ENCODE results near the gene GARS1.

Gene GARS1

DNA sequence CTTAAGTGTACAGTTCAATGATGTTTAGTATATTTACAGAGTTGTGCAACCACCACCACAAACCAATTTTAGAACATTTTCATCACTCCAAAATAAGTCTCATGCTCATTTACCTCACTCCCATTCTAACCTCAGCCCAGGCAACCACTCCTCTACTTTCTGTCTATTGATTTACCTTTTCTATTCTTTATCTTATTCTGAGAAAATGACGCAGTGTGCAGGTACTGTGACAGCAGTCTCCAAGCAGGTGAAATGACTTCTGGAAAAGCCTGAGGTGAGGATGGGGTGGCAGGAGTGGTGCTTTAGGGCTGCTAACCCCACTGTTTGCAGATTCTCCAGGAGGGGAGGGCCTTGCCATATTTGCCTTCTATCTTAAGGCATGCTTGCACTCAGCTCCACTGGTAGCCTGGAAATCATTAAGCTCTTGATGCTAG, 39.5 kb downstream of the GARS1 start:
- TF ChIP-seq TAF1 (IDR thresholded peaks at IDR 0.05; ENCODE audit: low read depth) (no peak), NFIC (IDR thresholded peaks at IDR 0.05) (no peak), FOXM1 (IDR thresholded peaks at IDR 0.05; ENCODE audit: borderline replicate concordance, low read depth) (no peak), EGR1 (IDR thresholded peaks at IDR 0.05) (no peak)
- TF ChIP-seq, protein P1, sequence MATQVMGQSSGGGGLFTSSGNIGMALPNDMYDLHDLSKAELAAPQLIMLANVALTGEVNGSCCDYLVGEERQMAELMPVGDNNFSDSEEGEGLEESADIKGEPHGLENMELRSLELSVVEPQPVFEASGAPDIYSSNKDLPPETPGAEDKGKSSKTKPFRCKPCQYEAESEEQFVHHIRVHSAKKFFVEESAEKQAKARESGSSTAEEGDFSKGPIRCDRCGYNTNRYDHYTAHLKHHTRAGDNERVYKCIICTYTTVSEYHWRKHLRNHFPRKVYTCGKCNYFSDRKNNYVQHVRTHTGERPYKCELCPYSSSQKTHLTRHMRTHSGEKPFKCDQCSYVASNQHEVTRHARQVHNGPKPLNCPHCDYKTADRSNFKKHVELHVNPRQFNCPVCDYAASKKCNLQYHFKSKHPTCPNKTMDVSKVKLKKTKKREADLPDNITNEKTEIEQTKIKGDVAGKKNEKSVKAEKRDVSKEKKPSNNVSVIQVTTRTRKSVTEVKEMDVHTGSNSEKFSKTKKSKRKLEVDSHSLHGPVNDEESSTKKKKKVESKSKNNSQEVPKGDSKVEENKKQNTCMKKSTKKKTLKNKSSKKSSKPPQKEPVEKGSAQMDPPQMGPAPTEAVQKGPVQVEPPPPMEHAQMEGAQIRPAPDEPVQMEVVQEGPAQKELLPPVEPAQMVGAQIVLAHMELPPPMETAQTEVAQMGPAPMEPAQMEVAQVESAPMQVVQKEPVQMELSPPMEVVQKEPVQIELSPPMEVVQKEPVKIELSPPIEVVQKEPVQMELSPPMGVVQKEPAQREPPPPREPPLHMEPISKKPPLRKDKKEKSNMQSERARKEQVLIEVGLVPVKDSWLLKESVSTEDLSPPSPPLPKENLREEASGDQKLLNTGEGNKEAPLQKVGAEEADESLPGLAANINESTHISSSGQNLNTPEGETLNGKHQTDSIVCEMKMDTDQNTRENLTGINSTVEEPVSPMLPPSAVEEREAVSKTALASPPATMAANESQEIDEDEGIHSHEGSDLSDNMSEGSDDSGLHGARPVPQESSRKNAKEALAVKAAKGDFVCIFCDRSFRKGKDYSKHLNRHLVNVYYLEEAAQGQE (IDR thresholded peaks at IDR 0.05; ENCODE audit: low read depth), result no peak

DNA sequence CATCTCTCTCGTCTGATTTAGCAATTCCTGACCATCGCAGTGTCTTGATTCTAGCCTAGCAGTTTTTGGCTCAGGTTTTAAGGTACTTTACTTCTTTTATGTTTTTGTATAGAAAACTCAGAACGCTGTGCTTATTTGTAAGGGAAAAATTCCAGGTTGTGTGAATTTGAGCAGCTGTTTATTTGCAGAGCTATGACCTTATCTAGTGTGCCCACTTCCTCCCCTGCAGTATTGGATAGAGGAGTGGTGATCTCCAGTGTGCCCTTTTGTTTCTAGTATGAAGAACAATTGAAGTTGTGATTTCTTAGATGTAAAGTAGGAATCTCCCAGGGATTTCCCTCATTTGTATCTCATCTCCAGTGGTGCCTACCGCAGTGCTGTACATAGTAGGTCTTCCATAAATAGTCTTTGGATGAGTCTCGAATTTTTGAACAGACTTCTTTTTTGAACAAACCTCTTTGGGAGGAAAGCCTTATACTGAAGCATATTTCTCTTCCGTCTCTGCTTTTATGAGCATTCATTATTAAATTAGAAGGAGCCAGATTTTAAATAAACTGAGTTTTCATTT, 40.0 kb downstream of the GARS1 start:
- TF ChIP-seq EGR1 (IDR thresholded peaks at IDR 0.05), result no peak
- no peak for TF ChIP-seq CREB1 (IDR thresholded peaks at IDR 0.05; ENCODE audit: low read depth)
- TF ChIP-seq NFIC (IDR thresholded peaks at IDR 0.05), result no peak
- TF ChIP-seq TCF12 (IDR thresholded peaks at IDR 0.05; ENCODE audit: low read depth), result no peak
- no peak for TF ChIP-seq TAF1 (IDR thresholded peaks at IDR 0.05; ENCODE audit: low read depth)
- TF ChIP-seq RAD21 (IDR thresholded peaks at IDR 0.05; ENCODE audit: low read depth), result no peak
- no peak for TF ChIP-seq FOXM1 (IDR thresholded peaks at IDR 0.05; ENCODE audit: borderline replicate concordance, low read depth)
- TF ChIP-seq, protein P2, sequence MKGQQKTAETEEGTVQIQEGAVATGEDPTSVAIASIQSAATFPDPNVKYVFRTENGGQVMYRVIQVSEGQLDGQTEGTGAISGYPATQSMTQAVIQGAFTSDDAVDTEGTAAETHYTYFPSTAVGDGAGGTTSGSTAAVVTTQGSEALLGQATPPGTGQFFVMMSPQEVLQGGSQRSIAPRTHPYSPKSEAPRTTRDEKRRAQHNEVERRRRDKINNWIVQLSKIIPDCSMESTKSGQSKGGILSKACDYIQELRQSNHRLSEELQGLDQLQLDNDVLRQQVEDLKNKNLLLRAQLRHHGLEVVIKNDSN (IDR thresholded peaks at IDR 0.05), result no peak
- TF ChIP-seq YY1 (IDR thresholded peaks at IDR 0.05; ENCODE audit: low read depth), result no peak
- TF ChIP-seq TEAD4 (IDR thresholded peaks at IDR 0.05), result no peak
- no peak for TF ChIP-seq ZBTB7A (IDR thresholded peaks at IDR 0.05; ENCODE audit: low read depth)
- TF ChIP-seq, protein P1 (IDR thresholded peaks at IDR 0.05; ENCODE audit: low read depth), result no peak
- TF ChIP-seq, protein P3, sequence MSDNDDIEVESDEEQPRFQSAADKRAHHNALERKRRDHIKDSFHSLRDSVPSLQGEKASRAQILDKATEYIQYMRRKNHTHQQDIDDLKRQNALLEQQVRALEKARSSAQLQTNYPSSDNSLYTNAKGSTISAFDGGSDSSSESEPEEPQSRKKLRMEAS (IDR thresholded peaks at IDR 0.05), result no peak
- no peak for TF ChIP-seq EP300 (IDR thresholded peaks at IDR 0.05; ENCODE audit: borderline replicate concordance)
- TF ChIP-seq CEBPB (IDR thresholded peaks at IDR 0.05), result no peak

DNA sequence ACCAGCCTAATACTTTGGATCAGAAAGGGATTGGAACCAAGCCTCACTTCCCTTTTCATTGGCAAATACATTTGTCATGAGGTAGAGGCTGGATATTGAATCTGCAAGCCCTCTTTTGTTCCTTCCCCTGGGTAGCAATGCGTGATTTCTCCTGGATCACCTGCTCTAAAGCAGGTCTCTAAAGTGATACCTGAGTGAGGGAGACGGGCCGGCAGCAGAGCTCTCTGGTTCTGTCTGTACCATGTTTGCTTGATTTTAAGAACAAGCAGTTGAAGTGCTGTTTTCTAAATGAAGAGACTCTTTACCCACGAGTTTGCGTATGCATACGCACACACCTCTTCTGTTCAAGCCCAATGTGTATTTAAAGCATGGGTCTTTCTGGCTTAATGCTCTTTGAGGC, 41.1 kb downstream of the GARS1 start:
- TF ChIP-seq CEBPB (IDR thresholded peaks at IDR 0.05) (no peak), FOXM1 (IDR thresholded peaks at IDR 0.05; ENCODE audit: borderline replicate concordance, low read depth) (no peak)

DNA sequence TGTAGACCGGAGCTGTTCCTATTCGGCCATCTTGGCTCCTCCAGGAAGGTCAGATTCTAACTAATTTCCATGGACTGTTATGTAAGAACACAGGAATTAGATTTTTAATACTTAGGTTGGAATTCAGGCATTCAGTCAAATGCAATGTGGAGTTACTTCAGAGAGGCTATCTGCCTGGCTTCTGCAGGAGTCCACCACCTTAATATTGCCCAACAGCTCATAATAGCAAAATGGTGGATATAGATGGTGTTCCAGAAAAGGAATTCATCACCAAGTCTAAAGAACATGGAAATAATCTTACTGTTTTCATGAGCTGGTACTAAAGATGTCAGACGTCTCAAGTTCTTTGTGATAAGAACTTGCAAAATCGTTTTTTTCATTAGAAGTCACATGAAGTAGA, 48.1 kb downstream of the GARS1 start:
- TF ChIP-seq EP300 (IDR thresholded peaks at IDR 0.05; ENCODE audit: borderline replicate concordance) (no peak), CREB1 (IDR thresholded peaks at IDR 0.05; ENCODE audit: low read depth) (no peak)

DNA sequence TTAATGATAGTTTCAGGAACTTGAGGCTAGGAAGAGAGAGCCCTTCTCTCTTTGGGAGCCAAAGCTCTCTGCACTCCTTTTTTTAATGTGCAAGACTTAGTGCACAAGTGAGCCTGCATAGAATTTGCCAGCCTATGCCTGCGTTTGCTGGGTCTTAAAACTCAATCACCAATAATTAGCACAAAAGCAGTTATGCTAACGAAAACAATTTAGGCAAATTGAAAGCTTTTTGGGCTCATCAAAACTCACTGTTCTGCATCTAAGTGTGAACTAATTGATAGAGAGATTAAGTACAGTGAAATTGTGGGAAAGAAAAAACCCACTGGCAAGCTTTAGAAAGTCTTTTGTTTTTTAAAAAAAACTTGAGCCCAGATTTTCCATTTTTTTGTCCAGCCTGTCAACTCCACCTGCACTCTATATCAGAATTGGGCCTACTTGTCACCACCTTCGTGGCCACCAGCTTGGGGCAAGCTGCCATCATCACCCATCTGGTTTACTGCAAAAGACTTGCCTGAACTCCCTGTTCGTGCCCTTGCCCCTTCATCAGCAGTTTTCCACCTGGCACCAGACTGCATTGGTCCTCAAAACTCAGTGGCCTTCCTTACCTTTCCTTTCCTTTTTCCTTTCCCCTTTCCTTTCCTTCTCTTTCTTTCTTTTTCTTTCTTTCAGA, 49.7 kb downstream of the GARS1 start:
- no peak for TF ChIP-seq EGR1 (IDR thresholded peaks at IDR 0.05)
- TF ChIP-seq, protein P3 (IDR thresholded peaks at IDR 0.05), result no peak
- no peak for TF ChIP-seq RAD21 (IDR thresholded peaks at IDR 0.05; ENCODE audit: low read depth)
- TF ChIP-seq NFIC (IDR thresholded peaks at IDR 0.05), result no peak
- TF ChIP-seq, protein P1 (IDR thresholded peaks at IDR 0.05; ENCODE audit: low read depth), result no peak
- TF ChIP-seq CREB1 (IDR thresholded peaks at IDR 0.05; ENCODE audit: low read depth), result no peak
- no peak for TF ChIP-seq FOXM1 (IDR thresholded peaks at IDR 0.05; ENCODE audit: borderline replicate concordance, low read depth)
- no peak for TF ChIP-seq EP300 (IDR thresholded peaks at IDR 0.05; ENCODE audit: borderline replicate concordance)
- no peak for TF ChIP-seq CEBPB (IDR thresholded peaks at IDR 0.05)
- no peak for TF ChIP-seq TAF1 (IDR thresholded peaks at IDR 0.05; ENCODE audit: low read depth)
- TF ChIP-seq, protein P2 (IDR thresholded peaks at IDR 0.05), result no peak
- TF ChIP-seq YY1 (IDR thresholded peaks at IDR 0.05; ENCODE audit: low read depth), result no peak
